HG03159 (cell line): ENCODE data around the gene SCN4B.

ENCODE experiments used
- ATAC-seq: cut with Tn5 transposase; IDR thresholded peaks from one replicate; pipeline ENCODE4 v1.9.1; 2021; ENCODE audit warnings: mild to moderate bottlenecking, moderate library complexity; ENCODE audit not compliant: unreplicated experiment

Gene SCN4B

GRCh38 chr11:118135051-118135795 is 17.4 kb downstream of the SCN4B start:
- ATAC-seq, result no peak

- no peak for ATAC-seq
These were observed 18.8 kb downstream of the SCN4B start for GRCh38 chr11:118133816-118134215.

DNA sequence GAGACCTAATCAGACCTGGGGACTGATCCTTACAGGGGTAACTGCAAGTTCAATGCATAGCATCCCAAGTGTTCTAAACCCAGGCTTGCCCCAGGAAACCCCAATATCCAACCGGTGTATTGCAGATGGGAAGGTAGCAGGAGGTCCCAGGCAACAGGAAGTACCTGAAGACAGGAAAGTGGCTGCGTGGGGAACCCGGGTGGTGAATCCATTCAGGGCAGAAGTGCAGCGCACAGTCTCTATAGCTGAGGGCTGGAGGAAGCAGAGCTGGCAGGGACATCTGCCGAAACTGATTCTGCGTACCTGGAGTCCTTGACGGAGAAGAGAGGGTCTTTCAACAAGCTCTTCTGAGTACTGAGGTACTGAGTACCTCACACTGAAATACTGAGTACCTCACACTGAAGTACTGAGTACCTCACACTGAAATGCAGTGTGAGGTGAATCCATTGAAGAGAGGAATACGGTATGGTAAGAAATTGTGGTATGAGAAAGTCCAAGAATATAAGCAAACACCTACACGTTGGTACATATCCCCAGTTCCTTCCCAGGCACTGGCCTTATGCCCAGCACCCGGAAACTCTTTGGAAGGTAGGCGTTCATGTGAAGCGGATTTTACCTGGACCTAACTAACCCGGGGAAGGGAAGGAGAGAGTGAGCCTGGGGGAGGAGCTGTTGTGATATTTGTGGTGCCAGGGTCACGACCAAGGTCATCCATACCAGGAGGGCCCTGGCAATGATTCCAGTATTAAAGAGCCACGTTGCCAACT is 20.1 kb downstream of the SCN4B start:
- no peak for ATAC-seq

GRCh38 chr11:118129471-118130172 is 23.0 kb downstream of the SCN4B start:
- ATAC-seq, result no peak

DNA sequence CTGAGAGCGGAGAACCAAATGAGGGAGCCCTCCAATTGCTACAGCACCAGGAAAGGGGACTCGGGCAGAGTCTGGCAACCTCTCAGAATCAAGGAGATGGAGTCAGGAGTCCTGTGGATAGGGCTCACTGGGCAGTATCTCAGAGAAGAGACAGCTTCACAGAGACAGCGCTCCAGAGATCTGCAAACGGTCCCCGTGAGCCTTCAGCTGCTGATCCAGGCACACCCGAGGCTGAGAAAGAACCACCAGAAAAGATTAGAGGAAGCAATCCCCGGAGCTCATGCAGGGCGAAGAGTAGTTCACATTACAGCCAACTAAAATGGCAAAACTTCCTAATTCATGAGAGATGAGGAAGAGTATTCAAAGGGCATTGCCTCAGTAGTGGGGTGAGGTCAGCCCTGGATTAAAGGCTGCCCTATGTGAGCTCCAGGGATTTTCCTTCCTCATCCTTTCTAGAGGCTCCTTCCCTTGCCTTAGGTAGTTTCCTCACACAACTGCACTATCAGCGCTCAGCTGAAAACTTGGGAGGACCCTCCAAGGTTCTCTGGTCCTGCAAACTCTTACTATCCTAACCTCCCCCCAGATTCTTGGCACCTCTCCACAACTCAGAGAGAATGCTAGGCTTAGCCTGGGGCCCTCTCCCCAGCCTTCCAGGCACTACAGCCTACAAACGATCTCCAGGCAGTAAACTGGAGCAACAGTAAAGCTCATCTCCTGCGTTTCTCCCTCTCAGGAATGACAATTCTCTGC is 23.7 kb downstream of the SCN4B start:
- ATAC-seq, result no peak

DNA sequence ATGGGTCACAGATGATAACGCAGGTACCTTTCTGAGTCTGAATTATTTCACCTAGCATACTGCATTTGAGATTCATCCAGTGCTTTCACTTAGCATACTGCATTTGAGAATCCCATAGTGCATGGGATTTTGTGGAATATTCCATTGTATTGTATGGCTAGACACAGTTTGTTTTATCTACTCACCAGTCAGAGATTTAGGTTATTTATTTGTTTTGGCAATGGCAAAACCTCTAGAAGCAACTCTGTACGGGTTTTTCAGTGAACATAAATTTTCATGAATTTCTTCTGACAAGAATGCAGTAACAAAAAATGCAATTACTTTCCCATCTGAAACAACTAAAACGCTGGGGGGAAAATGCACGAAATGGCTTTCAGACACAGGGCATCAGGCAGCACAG is 24.3 kb downstream of the SCN4B start:
- no peak for ATAC-seq

DNA sequence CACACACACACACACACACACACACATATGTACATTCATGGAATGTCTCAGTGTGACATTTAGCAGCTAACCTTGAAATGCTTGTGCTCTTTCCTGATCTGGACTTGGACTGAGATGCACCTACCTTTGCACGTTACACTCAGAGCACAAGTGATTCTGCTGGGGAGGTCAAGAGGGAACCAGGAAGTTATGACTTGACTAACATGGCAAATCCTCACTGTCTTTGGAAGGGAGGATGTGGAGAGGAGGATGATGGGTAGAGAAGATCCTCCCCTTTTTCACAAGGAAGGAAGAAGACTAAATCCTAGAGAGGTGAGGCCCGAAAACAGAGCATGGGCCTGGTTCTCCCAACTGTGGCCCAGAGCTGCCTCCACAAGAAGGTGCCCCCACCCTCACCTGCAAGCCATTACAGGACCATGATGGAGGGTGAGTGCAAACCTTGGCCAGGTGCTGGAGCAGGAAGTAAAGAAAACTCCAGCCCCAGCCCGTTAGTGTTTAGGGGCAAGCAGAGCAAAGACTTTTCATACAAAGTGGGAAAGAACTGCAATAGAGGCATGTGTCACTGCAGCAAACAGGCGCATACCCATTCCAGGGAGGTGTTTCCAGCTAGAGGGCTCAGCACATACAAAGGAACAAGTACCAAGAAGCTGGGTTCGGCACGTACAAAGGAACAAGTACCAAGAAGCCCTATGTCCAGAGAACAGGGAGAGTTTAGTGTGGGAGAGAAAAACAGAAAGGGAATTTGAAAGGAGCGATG is 26.4 kb downstream of the SCN4B start:
- no peak for ATAC-seq

- ATAC-seq, result no peak
These were observed 27.6 kb downstream of the SCN4B start for GRCh38 chr11:118124929-118125535.

- ATAC-seq, result no peak
These were observed 31.8 kb downstream of the SCN4B start for GRCh38 chr11:118120793-118121192.

- ATAC-seq, result no peak
These were observed 34.6 kb downstream of the SCN4B start for GRCh38 chr11:118117790-118118601.

GRCh38 chr11:118115048-118115447 is 37.6 kb downstream of the SCN4B start:
- no peak for ATAC-seq

DNA sequence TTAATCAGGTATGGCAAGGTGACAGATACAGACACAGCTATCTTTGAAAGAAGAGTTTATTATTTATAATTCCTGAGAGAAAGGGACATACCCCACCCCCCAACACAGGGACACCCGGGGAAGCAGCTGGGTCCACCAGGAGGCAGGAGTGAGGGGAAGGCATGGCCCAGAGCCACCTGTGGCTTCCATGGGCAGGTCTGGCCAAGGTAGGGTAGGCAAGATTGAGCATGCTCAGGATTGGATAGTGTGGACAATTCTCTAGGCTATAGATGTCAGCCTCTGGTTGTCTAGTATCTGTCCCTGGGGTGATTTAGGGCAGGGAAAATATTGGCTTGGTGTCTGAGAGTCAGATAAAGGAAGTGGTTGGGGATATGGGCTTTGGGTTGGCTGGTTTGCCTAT is 38.4 kb downstream of the SCN4B start:
- ATAC-seq, result no peak

DNA sequence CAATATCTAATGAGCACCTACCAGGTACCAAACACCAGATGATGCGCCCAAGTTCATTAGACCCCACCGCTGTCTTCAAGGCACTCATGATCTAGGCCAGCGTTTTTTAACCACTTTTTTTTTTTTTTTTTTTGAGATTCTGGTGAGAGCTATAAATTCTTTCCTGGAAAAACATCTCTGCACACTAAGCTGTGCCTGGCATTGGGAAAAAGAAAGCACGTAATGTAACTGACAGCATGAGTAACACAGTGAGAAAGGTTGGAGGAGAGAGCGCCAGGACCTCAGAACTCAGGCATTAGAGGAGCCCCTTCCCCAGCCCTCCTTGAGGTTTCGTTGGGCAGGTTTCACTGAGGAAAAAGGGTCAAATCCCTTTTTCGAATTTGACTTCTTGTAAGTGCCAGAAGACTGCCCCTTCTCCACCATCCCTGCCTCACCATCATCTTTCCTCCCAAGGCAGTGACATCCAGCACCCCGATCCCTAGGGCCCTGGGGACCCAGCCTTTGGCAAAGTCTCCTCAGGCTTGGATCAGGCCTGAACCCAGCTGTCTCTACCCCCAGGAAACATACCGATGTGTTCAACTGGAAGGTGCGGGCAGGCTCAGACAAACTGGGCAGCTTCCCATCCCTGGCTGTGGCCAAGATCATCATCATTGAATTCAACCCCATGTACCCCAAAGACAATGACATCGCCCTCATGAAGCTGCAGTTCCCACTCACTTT is 39.8 kb downstream of the SCN4B start:
- ATAC-seq, result no peak

DNA sequence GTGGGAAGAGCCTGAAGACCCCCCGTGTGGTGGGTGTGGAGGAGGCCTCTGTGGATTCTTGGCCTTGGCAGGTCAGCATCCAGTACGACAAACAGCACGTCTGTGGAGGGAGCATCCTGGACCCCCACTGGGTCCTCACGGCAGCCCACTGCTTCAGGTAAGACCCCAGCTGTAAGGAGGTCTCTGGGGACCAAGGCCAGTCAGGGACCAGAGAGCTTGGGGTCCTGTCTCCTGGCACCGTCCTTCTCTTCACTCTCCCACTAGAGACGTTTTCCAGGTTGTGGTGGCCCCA is 40.9 kb downstream of the SCN4B start:
- no peak for ATAC-seq

DNA sequence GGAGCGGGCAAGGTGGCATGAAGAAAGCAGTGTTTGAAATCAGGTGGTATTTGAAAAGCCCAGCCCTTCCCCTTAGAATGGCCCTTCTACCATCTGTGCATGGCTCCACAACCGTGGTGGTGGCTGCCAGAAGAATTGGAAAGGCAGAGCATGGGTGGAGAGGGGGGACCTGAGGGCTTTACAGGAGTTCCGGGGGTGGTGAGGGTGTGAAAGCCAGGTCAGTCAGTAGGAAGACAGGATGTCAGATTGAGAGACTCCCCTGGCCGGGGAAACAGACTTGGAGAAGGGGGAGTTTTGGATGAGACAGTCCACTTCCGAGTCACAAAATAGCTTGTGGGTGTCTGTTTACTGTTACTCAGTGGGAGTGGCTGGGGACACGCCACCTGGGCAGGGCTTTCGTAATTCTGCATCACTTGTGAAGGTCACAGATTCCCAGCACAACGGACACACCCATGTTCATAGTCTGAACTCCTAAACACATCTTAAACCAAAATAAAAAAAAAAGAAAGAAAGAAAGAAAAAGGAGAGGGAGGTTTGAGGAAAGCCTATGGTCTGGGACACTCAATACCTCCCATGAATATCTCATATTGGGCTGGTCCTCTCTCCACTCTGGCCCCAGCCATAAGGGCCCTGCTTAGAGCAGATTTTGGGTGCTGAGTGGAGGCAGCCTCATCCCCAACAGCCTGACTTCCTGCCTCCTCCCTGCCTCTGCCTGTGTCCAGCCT is 41.4 kb downstream of the SCN4B start:
- no peak for ATAC-seq

DNA sequence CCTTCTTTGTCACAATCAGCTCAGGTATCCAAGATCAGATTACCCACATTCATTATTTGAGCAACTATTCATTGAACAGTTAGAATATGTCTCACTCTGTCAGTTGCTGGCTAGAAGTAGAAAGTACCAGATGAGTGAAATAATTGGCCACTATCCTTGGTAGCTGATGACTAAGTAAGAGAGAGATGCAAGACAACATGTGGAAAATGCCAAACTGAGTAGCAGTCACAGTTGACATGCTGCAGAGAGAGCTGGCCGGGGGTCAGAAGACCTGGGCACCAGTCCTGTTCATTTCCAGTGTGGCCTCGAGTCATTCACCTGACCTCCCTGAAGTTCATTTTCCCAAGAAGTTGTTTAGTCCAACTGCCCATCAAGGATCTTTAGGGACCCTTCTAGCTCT is 43.4 kb downstream of the SCN4B start:
- no peak for ATAC-seq

GRCh38 chr11:118108513-118108912 is 44.1 kb downstream of the SCN4B start:
- ATAC-seq, result no peak

GRCh38 chr11:118106789-118107335 is 45.8 kb downstream of the SCN4B start:
- ATAC-seq, result no peak
